ENCODE measurements around the gene DCAF6.

DNA sequence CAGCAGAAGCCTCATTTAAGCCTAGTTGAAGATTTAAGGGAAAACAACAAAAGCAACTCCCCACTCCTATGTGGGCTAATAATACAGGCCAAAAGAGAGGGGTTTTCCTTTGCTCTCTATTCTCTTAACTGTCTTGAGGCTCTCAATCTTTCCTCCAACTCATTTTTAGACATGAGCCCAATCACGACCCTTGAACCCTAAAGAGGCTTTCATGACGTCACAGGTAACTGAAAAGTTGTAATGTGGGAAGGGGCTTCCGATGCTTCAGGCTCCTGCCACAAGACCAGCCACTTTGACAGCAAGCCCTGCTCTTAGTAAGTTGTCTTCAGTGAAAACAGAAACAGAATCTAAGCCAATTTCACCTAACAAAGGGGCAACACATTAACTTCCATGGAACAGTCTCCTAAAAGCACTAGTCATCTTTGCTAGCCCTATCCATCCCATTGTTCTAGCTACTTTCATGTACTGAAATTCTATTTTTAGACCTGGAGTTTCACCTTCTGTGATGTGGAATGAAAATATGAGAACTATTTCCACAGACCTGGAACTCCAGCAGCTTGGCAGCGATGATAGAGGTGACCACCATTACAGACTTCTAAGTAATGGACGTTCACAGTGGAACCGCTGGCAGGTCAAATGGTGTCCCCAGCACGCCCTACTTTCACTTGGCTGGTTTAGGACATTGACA is 164.0 kb downstream of the DCAF6 start:
- no peak for TF ChIP-seq POLR2A (IDR thresholded peaks at IDR 0.05)
- TF ChIP-seq, protein P1, sequence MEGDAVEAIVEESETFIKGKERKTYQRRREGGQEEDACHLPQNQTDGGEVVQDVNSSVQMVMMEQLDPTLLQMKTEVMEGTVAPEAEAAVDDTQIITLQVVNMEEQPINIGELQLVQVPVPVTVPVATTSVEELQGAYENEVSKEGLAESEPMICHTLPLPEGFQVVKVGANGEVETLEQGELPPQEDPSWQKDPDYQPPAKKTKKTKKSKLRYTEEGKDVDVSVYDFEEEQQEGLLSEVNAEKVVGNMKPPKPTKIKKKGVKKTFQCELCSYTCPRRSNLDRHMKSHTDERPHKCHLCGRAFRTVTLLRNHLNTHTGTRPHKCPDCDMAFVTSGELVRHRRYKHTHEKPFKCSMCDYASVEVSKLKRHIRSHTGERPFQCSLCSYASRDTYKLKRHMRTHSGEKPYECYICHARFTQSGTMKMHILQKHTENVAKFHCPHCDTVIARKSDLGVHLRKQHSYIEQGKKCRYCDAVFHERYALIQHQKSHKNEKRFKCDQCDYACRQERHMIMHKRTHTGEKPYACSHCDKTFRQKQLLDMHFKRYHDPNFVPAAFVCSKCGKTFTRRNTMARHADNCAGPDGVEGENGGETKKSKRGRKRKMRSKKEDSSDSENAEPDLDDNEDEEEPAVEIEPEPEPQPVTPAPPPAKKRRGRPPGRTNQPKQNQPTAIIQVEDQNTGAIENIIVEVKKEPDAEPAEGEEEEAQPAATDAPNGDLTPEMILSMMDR (IDR thresholded peaks at IDR 0.05) = no peak
